Measurements from ENCODE around the gene ARMH4. TPM values are rescaled to one million over a fixed set of nuclear protein-coding genes. Genes with fewer than 3 reads are reported as not detected.

The ARMH4 gene
- total and polyA plus RNA-seq, 2 donors (not counting 1 experiment from before 2014, with no cell fraction given): not detected

DNA sequence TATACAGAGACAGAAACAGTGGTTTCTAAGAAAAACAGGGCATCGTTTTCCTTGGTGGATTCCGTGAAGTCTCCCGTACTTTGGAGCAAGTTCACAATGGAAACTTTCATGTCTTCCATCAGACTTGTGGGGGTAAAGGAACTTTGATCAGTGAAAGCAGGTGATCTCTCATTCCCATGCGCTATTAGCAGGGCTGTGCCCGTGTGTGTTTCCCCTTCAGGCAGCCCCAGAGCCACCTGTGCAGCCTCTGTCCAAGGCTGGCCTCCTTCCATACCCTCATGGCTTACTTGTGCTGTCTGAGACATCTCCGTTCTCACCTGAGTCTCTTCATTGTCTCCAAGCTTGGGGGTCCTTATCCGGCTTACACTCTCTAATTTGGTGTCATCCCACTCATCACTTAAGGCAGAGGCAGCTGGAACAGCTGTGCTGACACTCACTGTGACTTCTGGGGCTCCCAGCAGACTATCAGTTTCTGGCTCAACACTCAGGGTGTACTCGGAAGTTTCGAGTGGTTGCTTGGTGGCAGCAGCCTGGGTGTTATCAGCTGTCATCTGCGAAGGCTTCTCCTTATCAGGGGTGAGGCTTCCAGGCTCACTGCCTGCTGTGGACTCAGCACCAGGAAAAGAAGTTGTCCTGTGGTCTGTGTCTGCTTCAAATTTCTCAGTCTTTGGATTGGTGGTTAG is 13.8 kb downstream of the ARMH4 start:
- no peak overlapping the region for H3K9ac ChIP-seq (ENCODE audit: low read length)
- H4K20me1 ChIP-seq (ENCODE audit: control insufficient read depth, insufficient read depth, low read length, poor library complexity, severe bottlenecking): no peaks in the 10 kb centered on the region
- no peak overlapping the region for H3K4me3 ChIP-seq (ENCODE audit: control extremely low read depth in 1 of 5, extremely low read depth in 1 of 5, insufficient read depth in 1 of 5, low read depth in 2 of 5, low read length in 4 of 5)
- no peak overlapping the region for H2AFZ ChIP-seq (ENCODE audit: insufficient read depth, low read depth, low read length, poor library complexity, severe bottlenecking)
- H3K27me3 Mint-ChIP-seq: peaks cover 18% of the 10 kb centered on the region
- H3K27ac ChIP-seq (ENCODE audit: low read length in 2 of 2): no peak overlapping the region
- POLR2A ChIA-PET: no interaction called here
- H3K4me3 Mint-ChIP-seq: no peak overlapping the region
- no peaks in the 10 kb centered on the region for H3K4me1 ChIP-seq (ENCODE audit: control insufficient read depth in 2 of 2, insufficient read depth in 2 of 2, low read length in 2 of 2)
- TF ChIP-seq EZH2 (IDR thresholded peaks at IDR 0.05; ENCODE audit: borderline replicate concordance, insufficient read depth, low read depth, low read length, poor library complexity, severe bottlenecking): no peak
- TF ChIP-seq, protein P1, sequence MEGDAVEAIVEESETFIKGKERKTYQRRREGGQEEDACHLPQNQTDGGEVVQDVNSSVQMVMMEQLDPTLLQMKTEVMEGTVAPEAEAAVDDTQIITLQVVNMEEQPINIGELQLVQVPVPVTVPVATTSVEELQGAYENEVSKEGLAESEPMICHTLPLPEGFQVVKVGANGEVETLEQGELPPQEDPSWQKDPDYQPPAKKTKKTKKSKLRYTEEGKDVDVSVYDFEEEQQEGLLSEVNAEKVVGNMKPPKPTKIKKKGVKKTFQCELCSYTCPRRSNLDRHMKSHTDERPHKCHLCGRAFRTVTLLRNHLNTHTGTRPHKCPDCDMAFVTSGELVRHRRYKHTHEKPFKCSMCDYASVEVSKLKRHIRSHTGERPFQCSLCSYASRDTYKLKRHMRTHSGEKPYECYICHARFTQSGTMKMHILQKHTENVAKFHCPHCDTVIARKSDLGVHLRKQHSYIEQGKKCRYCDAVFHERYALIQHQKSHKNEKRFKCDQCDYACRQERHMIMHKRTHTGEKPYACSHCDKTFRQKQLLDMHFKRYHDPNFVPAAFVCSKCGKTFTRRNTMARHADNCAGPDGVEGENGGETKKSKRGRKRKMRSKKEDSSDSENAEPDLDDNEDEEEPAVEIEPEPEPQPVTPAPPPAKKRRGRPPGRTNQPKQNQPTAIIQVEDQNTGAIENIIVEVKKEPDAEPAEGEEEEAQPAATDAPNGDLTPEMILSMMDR (IDR thresholded peaks at IDR 0.05): no peak
- WGBS (ENCODE audit: insufficient coverage): 52% methylated on average over 8 of the region's 10 CpGs
- H3K79me2 ChIP-seq (ENCODE audit: control insufficient read depth, insufficient read depth, low read length): no peaks in the 10 kb centered on the region
- intact Hi-C loops (cut with micrococcal nuclease): no loop called here
- no peak overlapping the region for H3K4me2 ChIP-seq (replicated peaks; ENCODE audit: low read depth, low read length, poor library complexity, severe bottlenecking)
- CTCF ChIA-PET: no interaction called here
- H3K9me3 ChIP-seq (ENCODE audit: control extremely low read depth in 1 of 3, control insufficient read depth in 2 of 3, insufficient read depth in 1 of 3, low read length in 2 of 3): no peaks in the 10 kb centered on the region
- no peaks in the 10 kb centered on the region for H3K36me3 ChIP-seq (replicated peaks in 1 of 2; ENCODE audit: control extremely low read depth in 1 of 2, control insufficient read depth in 1 of 2, extremely low read depth in 1 of 2, insufficient read depth in 2 of 2, low read length in 1 of 2)
- DNase-seq (no peak), ATAC-seq (ENCODE audit: low read depth) (no peak)
- peaks cover 0 to 6% (median under 1%) of the 10 kb centered on the region in 4 experiments for H3K27me3 ChIP-seq (replicated peaks in 1 of 4; ENCODE audit: control extremely low read depth in 1 of 4, control insufficient read depth in 3 of 4, insufficient read depth in 4 of 4, low read length in 3 of 4)
- H3K27ac Mint-ChIP-seq: no peak overlapping the region
- no peaks in the 10 kb centered on the region for H3K4me1 Mint-ChIP-seq
- no peaks in the 10 kb centered on the region for H3K9me3 Mint-ChIP-seq (ENCODE audit: insufficient read depth)

DNA sequence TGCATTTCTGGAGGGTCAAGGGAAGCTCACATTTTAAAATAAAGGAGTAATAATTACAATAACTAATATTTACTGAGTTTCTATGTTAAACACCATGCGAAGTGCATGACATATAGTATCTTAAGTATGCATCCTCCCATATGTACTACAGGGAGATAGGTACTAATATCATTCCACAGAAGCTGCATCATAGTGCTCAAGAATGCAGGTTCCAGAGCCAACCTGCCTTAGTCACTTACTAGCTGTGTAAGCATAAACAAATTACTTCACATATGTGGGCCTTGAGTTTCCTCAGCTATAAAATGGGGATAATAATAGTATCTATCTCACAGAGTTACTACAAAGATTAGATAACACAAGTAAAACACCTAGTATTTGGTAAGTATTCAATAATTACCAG is 18.3 kb downstream of the ARMH4 start:
- no peak overlapping the region for H3K27ac Mint-ChIP-seq

More for the DNA sequence above, 18.3 kb downstream of the ARMH4 start:
- H3K79me2 ChIP-seq (ENCODE audit: control insufficient read depth, insufficient read depth, low read length): no peaks in the 10 kb centered on the region
- ChIA-PET POLR2A (no interaction called here), CTCF (interaction anchor here (1.1 kb wide), 1 partner anchor 26 kb away, joined by 5 read pairs; no protein-coding TSS in a partner anchor)
- H3K4me2 ChIP-seq (replicated peaks; ENCODE audit: low read depth, low read length, poor library complexity, severe bottlenecking): no peak overlapping the region
- H2AFZ ChIP-seq (ENCODE audit: insufficient read depth, low read depth, low read length, poor library complexity, severe bottlenecking): no peak overlapping the region
- DNase-seq: no peak
- TF ChIP-seq, protein P1 (IDR thresholded peaks at IDR 0.05): no peak
- TF ChIP-seq EZH2 (IDR thresholded peaks at IDR 0.05; ENCODE audit: borderline replicate concordance, insufficient read depth, low read depth, low read length, poor library complexity, severe bottlenecking): no peak
- intact Hi-C loops (cut with micrococcal nuclease): no loop called here
- no peak overlapping the region for H3K4me3 Mint-ChIP-seq
- no peak overlapping the region for H3K9ac ChIP-seq (ENCODE audit: low read length)
- no peaks in the 10 kb centered on the region for H3K9me3 Mint-ChIP-seq (ENCODE audit: insufficient read depth)
- no peak overlapping the region for H3K4me3 ChIP-seq (ENCODE audit: control extremely low read depth in 1 of 5, extremely low read depth in 1 of 5, insufficient read depth in 1 of 5, low read depth in 2 of 5, low read length in 4 of 5)
- H3K36me3 ChIP-seq (replicated peaks in 1 of 2; ENCODE audit: control extremely low read depth in 1 of 2, control insufficient read depth in 1 of 2, extremely low read depth in 1 of 2, insufficient read depth in 2 of 2, low read length in 1 of 2): no peaks in the 10 kb centered on the region
- peaks cover 12% of the 10 kb centered on the region for H3K27me3 Mint-ChIP-seq
- no peak overlapping the region for H3K27ac ChIP-seq (ENCODE audit: low read length in 2 of 2)
- no peaks in the 10 kb centered on the region for H3K4me1 ChIP-seq (ENCODE audit: control insufficient read depth in 2 of 2, insufficient read depth in 2 of 2, low read length in 2 of 2)
- WGBS (ENCODE audit: insufficient coverage): no CpG with 5 or more reads among the region's 1 CpG
- H4K20me1 ChIP-seq (ENCODE audit: control insufficient read depth, insufficient read depth, low read length, poor library complexity, severe bottlenecking): no peaks in the 10 kb centered on the region
- peaks cover 0 to 6% (median under 1%) of the 10 kb centered on the region in 4 experiments for H3K27me3 ChIP-seq (replicated peaks in 1 of 4; ENCODE audit: control extremely low read depth in 1 of 4, control insufficient read depth in 3 of 4, insufficient read depth in 4 of 4, low read length in 3 of 4)
- no peak for ATAC-seq (ENCODE audit: low read depth)
- no peaks in the 10 kb centered on the region for H3K9me3 ChIP-seq (ENCODE audit: control extremely low read depth in 1 of 3, control insufficient read depth in 2 of 3, insufficient read depth in 1 of 3, low read length in 2 of 3)
- H3K4me1 Mint-ChIP-seq: no peaks in the 10 kb centered on the region

Measured in B cell (primary cell).